Measurements from ENCODE around the gene MYEOV.

MYEOV gene

DNA sequence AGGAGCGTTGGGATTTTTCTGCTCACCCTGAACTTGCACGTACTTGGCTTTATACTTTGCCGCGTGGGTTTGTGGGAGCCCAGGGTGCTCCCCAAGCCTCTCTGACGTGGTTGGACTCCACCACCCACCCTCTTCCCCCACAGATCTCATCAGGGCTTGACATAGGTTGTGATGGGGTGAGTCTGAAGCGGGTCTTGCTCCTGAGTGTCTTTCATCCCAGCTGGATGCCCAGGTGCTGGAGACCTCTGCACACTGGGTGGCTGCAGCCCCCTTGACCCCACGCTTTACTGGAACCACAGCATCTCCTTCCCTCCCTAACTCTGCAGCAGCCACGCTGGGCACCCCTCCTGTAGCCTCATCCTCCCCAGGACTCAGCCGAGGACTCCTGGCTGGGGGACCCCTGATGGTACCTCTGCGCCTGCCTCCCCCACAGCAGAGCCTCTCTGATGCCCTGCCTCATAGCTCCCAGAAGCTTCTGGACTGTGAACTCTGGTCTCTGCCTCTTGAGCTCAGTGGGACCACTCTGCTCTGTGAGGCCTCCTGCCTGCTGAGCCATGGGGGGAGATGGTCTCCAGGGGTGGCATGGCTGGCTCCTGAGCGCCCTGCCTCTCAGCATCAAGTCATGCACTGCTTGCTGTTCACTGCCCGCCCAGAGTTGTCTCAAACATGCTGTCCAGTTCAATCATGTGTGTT is 45.2 kb downstream of the MYEOV start:
- no peak for DNase-seq (ENCODE audit: low read depth in 2 of 3, low spot score in 1 of 3)

DNA sequence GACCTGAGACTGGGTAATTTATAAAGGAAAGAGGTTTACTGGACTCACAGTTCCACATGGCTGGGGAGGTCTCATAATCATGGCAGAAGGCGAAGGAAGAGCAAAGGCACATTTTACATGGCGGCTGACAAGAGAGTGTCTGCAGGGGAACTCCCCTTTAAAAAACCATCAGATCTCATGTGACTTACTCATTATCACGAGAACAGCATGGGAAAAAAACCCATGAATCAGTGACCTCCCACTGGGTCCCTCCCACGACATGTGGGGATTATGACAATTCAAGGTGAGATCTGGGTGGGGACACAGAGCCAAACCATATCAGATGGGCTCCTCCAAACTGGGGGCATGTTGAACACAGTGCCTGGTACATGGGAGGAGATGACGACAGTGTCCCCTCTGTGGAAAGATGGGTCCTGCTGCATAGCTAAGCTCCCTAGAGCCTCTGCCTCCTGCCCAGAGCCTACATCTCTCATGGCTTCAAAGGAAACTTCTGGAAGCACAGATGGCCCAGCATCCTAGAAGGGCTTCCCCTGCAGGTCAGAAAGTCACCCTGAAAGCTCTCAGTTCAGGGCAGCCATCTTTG is 46.1 kb downstream of the MYEOV start:
- DNase-seq (ENCODE audit: low read depth in 2 of 3, low spot score in 1 of 3), result no peak

DNA sequence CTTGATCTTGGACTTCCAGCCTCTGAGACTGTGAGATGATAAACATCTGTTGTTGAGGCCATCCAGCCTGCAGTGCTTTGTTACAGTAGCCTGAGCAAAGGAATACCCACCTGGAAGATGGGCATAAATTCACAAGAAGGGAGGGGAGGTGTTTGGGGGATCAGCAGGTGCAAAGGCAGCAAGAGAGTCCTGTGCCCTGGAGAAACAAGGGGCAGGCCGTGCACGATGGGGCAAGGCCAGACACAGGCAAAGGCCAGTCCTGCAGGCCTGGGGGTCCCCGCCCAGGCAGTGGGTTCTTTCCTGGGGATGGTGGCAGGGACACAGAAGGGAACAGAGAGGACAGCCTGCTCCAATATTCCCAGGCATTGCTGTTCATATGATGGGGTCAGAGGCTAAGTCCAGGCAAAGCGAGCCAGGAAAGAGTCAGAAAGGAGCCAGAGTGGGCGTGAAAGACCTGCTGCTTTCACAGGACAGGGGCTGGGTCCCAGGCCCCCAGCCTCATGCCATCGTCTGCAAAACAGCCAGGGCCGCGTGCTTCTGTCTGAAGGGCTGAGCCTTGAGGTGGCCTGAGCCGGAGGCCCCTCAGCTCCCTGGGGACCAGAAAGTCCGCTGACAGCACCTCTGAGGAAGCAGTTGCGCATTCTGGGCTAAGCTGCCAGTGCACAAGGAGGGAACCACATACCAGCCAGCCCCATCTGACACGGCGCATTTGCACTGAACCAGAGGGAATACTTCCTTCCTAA is 48.8 kb downstream of the MYEOV start:
- no peak for DNase-seq (ENCODE audit: low read depth in 2 of 3, low spot score in 1 of 3)

DNA sequence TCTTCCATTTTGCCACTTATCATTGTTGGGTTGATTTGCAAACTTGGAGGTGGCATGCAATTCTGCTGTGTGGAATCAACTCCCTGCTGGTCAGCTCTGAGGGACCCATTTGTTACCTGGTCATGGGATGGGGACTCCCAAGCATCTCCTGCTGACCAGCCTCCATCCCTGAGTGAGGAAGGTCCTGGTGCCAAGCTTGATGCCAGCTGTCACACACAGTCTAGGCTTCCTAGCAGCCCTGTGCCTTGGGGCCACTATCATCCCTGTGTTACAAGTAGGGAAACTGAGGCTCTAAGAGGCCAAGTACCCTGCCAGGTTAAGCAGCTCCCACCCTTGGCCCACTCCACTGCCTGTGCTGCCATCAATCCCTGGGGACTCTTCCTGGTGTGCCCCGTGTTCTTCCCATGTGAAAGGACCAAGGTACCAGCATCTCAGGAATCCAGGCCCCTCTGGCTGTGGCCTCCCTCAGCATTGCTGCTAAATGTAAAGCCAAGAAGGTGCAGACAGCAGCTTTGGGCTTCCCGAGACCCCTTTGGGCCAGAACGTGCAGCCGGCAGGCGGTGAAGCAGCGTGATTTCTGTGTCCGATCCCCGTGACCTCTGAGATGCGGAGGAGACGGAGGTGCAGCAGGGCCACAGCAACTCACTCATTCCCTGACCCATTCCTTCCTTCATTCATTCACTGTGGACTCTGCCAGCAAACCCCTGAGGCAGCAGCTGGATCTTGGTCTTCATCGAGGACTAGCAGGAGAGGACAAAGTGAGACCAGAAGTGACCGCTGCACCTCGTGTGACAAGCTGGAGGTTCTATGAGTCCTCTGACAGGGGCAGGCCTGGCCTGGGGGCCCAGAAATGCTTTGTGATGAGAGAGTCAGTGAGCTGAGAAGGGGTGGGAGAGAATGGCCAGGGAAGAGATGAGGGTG is 49.7 kb downstream of the MYEOV start:
- no peak for DNase-seq (ENCODE audit: low read depth in 2 of 3, low spot score in 1 of 3)

DNA sequence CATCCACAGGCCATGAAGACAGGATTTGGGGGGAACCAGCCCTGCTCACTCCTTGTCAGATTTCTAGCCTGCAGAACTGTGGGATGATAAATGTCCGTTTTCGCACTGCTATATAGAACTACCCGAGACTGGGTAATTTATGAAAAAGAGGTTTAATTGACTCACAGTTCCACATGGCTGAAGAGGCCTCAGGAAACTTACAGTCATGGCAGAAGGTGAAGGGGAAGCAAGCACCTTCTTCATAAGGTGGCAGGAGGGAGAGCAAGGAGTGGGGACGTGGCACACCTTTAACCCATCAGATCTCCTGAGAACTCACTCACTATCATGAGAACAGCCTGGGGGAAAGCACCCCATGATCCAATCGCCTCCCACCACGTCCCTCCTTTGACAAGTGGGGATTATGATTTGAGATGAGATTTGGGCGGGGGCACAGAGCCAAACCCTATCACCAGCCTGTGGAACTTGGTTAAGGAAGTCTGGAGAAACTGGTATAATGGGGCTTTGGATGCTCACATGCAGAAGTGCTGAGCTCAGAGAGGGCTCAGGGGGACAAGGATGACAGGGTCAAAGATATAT is 50.7 kb downstream of the MYEOV start:
- DNase-seq (ENCODE audit: low read depth in 2 of 3, low spot score in 1 of 3), result no peak
